AG04449 (cell line): Measurements from ENCODE around the gene NOTCH2.
A peak's percentile ranks its signal among the peaks of the same experiment; 100 is the strongest.

ENCODE experiments used
- CTCF ChIA-PET: fragments of 350-600 bp; formaldehyde crosslinking; extraction: SDS; loops from one replicate; lab custom pipeline; 2021; ENCODE audit warnings: antibody characterized with exemption; lab: Yijun Ruan, JAX
- POLR2A ChIA-PET: fragments of 400-600, 350-600 bp; formaldehyde crosslinking; extraction: SDS; loops from one replicate; lab custom pipeline; 2020; ENCODE audit warnings: antibody characterized with exemption, inconsistent platforms; lab: Yijun Ruan, JAX
- DNase-seq: peaks from one replicate; pipeline ENCODE4 v3.0.0-alpha.2; 2010; ENCODE audit warnings: low read depth, low spot score
- H3K4me3 ChIP-seq: 2 replicates; pipeline ENCODE4 v1.5.1; 2011; ENCODE audit warnings: low read depth, mild to moderate bottlenecking, control low read depth, low read length
- TF ChIP-seq, protein P1 (sequence below): IDR thresholded peaks from one replicate; pipeline ENCODE4 v1.5.1; 2011; ENCODE audit warnings: mild to moderate bottlenecking, moderate library complexity, low read length, control low read depth, inconsistent platforms; ENCODE audit not compliant: insufficient read depth; ENCODE audit errors: missing control alignments

The NOTCH2 gene

DNA sequence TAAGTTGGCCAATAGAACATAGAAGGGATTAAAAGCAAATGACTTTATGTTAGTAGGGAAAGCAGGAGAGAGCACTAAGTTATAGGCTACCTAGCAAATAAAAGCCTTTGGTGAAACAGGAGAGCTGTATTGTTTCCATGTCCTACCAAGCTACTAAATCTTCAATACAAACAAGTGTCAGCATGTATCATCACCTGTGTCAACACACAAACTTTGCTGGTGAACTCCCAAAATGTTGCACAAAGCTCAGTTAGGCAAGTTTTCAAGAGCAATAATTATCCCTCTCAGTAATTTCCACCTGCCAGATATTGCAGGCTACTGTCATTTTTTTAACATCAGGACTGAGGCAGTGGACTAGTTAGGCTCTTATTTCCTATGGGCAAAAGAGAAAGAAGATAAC, 95.4 kb downstream of the NOTCH2 start:
- TF ChIP-seq, protein P1, sequence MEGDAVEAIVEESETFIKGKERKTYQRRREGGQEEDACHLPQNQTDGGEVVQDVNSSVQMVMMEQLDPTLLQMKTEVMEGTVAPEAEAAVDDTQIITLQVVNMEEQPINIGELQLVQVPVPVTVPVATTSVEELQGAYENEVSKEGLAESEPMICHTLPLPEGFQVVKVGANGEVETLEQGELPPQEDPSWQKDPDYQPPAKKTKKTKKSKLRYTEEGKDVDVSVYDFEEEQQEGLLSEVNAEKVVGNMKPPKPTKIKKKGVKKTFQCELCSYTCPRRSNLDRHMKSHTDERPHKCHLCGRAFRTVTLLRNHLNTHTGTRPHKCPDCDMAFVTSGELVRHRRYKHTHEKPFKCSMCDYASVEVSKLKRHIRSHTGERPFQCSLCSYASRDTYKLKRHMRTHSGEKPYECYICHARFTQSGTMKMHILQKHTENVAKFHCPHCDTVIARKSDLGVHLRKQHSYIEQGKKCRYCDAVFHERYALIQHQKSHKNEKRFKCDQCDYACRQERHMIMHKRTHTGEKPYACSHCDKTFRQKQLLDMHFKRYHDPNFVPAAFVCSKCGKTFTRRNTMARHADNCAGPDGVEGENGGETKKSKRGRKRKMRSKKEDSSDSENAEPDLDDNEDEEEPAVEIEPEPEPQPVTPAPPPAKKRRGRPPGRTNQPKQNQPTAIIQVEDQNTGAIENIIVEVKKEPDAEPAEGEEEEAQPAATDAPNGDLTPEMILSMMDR: no peak
- ChIA-PET CTCF (interaction anchor here (1.1 to 1.4 kb wide), 3 partner anchors 8 to 25 kb away, joined by 3 to 5 read pairs (median 4); no protein-coding TSS in a partner anchor), POLR2A (no interaction called here)
- no peak for DNase-seq
- H3K4me3 ChIP-seq: no peak overlapping the region

DNA sequence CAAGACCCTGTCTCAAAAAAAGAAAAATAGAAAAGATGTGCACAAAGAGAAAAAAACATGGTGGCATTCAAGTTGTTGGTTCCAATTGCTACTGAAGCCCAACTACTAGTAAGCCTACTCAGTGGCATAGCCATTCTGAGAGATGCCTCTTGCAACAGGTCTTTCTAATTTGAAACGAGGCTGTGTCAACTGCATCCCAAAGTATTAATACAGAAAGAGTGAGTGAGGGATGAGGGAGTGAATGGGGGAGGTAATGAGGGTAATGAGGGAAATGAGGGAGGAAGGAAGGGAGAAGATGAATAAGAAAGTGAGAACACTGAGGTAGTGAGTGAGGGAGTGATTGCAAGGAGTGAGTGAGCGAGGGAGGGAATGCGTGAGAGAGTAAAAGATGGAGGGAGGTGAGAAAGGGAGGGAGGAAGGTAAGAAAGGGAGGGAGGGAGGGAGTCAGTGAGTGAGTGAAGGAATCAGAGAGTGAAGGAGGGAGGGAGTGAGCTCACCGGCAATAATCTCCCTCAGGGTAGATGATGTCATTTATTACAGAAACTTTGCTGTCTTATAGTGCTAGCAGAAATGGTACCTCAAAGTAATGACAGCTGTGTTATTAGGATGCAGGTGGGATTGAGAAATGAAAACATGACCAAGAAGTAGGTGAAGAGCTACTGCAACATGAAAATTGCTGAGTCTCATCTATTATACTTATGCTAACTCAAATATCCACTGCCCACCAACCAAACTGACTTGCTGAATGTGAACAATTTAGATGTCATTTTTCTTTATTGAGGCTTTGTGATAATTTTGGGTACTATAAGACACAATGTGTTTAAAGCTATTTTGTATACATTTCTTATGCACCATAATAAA, 97.5 kb downstream of the NOTCH2 start:
- no peak overlapping the region for H3K4me3 ChIP-seq
- POLR2A ChIA-PET: no interaction called here
- CTCF ChIA-PET: interaction anchor here (1.1 to 1.5 kb wide), 3 partner anchors 8 to 24 kb away, joined by 3 read pairs; no protein-coding TSS in a partner anchor
- TF ChIP-seq, protein P1: no peak
- DNase-seq: no peak

DNA sequence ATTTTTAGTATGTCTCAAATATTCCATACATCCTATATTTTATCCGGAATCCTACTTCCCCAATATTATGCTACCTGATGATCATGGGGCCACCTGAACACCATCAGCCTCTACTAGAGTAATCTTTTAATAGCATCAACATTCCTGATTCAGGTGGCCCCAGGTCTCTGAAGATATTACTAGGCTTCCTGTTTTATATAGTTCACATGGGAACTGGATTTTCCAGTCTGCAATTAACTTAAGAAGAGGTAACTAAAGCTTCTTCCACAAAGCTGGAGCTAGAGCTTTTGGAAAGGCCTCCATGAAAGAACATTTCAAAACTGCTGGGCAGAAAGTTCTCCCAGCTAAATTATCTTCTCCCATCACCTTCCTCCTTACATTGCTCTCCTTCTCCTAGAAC, 100.9 kb downstream of the NOTCH2 start:
- no peak for DNase-seq
- TF ChIP-seq, protein P1: no peak
- ChIA-PET POLR2A (interaction anchor here (1.3 kb wide), 1 partner anchor 18 kb away, joined by 3 read pairs; no protein-coding TSS in a partner anchor), CTCF (interaction anchor here (1.3 to 7.6 kb wide), 8 partner anchors 10 to 99 kb away, joined by 3 to 67 read pairs (median 10); no protein-coding TSS in a partner anchor)
- no peak overlapping the region for H3K4me3 ChIP-seq

DNA sequence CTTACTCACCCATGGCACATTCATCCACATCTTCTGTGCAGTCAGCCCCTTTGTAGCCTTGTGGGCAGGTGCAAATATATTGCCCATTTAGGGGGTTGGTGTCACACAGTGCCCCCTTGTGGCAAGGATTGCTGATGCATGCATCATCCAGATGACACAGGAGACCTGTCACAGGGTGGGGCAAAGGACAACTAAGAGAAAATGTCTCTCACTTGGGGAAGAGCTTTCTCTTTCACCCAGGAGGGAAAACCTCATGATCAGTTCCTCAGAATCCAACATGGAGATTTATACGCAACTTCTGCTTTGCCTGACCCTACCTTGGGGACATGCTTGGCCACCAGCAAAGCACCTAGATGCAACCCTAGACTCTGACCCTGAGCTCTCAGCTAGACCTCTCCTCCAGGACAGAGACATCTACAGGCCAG, 101.4 kb downstream of the NOTCH2 start:
- ChIA-PET CTCF (interaction anchor here (1.3 to 7.6 kb wide), 9 partner anchors 9 to 98 kb away, joined by 3 to 67 read pairs (median 8); no protein-coding TSS in a partner anchor), POLR2A (interaction anchor here (1.3 kb wide), 1 partner anchor 19 kb away, joined by 3 read pairs; no protein-coding TSS in a partner anchor)
- DNase-seq: no peak
- TF ChIP-seq, protein P1: peak; percentile 64
- no peak overlapping the region for H3K4me3 ChIP-seq

DNA sequence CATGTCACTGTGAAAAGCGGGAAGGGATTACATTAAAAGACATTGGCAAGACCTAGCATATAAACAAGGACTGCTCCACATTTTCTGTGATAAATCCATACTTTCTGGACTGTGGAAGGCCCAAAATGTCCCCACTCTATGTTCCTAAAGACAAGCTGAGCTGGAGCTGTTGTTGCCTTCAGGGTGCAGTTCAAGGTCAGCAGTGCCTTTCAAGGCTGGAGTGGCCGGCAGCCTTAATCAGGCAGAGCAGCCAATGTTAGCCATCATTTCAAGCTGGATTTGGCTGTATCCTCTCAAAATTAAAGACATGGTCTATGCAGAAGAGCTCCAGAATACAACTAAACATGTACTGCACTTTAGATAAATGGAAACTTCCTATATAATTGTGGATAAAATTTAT, 102.8 kb downstream of the NOTCH2 start:
- TF ChIP-seq, protein P1: no peak
- ChIA-PET POLR2A (no interaction called here), CTCF (interaction anchor here (1.3 to 7.6 kb wide), 4 partner anchors 12 to 39 kb away, joined by 4 to 67 read pairs (median 29); no protein-coding TSS in a partner anchor)
- H3K4me3 ChIP-seq: no peak overlapping the region
- DNase-seq: no peak

DNA sequence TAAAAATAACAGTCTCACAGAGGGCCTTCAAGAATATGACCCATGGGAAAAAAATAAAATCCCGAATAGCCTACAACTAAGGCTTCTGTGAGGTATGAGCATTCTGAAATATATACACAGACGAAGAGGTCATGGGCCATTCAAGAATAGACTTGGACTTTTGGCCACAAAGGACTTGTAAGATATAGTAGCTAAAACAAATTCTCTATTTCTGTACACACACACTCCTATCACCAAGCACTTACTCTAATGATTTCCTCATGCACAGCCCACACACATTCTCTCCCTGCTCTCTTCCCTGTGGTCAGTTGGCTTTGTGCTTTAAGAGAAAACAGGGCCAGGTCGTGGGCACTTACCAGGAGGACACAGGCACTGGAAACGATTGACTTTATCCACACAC, 103.4 kb downstream of the NOTCH2 start:
- CTCF ChIA-PET: interaction anchor here (0.6 to 7.6 kb wide), 5 partner anchors 8 to 96 kb away, joined by 3 to 67 read pairs (median 3); no protein-coding TSS in a partner anchor
- no peak overlapping the region for H3K4me3 ChIP-seq
- POLR2A ChIA-PET: no interaction called here
- TF ChIP-seq, protein P1: no peak
- DNase-seq: no peak
